Right atrium auricular region (tissue), 2 donors: Measurements from ENCODE around the gene C15orf62. TPM values are rescaled to one million over a fixed set of nuclear protein-coding genes. Genes with fewer than 3 reads are reported as not detected.

Experiments
- DNase-seq: peaks from one replicate; pipeline ENCODE4 v3.0.0-alpha.2; 2019; ENCODE audit warnings: low spot score
- H3K27ac ChIP-seq, 2 donors: fragments of 200-600 bp; sonication (generic); 1 replicate in 1 of 2; 2 replicates in 1 of 2; pipeline ENCODE4 v1.5.1; 2016 to 2019
- H3K27me3 ChIP-seq, 2 donors: fragments of 200-600 bp; sonication (generic); one replicate each; pipeline versions ENCODE4 v1.5.1 to v1.6.0; 2017 to 2019
- H3K36me3 ChIP-seq: fragments of 200-600 bp; sonication (generic); one replicate; pipeline ENCODE4 v1.5.1; 2016
- H3K4me1 ChIP-seq, 2 donors: fragments of 200-600 bp; sonication (generic); one replicate each; pipeline versions ENCODE4 v1.5.1 to v1.6.0; 2017 to 2019
- H3K4me3 ChIP-seq, 2 donors: fragments of 200-600 bp; sonication (generic); 1 replicate in 1 of 2; 2 replicates in 1 of 2; pipeline ENCODE4 v1.5.1; 2017 to 2019; ENCODE audit warnings: mild to moderate bottlenecking in 1 of 2, moderate library complexity in 1 of 2
- H3K9me3 ChIP-seq, 2 donors: fragments of 200-600 bp; sonication (generic); one replicate each; pipeline ENCODE4 v1.5.1; 2019
- total RNA-seq, 2 donors: library from RNA; depleted of rRNA; stranded (reverse); fragments of >200 nt; gene quantifications; one replicate each; pipeline ENCODE4 v1.1.0, GENCODE V29; 2016
- TF ChIP-seq, protein P1 (sequence below), 2 donors: fragments of 200-600 bp; sonication (generic); IDR thresholded peaks; one replicate each; pipeline ENCODE4 v1.5.1; 2019; ENCODE audit warnings: antibody characterized with exemption in 2 of 2

C15orf62 gene
- total RNA-seq, 2 donors from 2014 or later: 0.83 TPM; not detected in 1

- H3K36me3 ChIP-seq: peaks cover 18% of the 10 kb centered on the region
- no peaks in the 10 kb centered on the region for H3K4me1 ChIP-seq
- H3K9me3 ChIP-seq: no peaks in the 10 kb centered on the region
- no peak overlapping the region for H3K27ac ChIP-seq
- no peak for DNase-seq
- no peak overlapping the region for H3K4me3 ChIP-seq
- H3K27me3 ChIP-seq: no peaks in the 10 kb centered on the region
- TF ChIP-seq, protein P1, sequence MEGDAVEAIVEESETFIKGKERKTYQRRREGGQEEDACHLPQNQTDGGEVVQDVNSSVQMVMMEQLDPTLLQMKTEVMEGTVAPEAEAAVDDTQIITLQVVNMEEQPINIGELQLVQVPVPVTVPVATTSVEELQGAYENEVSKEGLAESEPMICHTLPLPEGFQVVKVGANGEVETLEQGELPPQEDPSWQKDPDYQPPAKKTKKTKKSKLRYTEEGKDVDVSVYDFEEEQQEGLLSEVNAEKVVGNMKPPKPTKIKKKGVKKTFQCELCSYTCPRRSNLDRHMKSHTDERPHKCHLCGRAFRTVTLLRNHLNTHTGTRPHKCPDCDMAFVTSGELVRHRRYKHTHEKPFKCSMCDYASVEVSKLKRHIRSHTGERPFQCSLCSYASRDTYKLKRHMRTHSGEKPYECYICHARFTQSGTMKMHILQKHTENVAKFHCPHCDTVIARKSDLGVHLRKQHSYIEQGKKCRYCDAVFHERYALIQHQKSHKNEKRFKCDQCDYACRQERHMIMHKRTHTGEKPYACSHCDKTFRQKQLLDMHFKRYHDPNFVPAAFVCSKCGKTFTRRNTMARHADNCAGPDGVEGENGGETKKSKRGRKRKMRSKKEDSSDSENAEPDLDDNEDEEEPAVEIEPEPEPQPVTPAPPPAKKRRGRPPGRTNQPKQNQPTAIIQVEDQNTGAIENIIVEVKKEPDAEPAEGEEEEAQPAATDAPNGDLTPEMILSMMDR (IDR thresholded peaks at IDR 0.05): no peak
Observed at GRCh38 chr15:40731034-40731433, 38.7 kb upstream of the C15orf62 start.

GRCh38 chr15:40736575-40736974 lies 33.2 kb upstream of the C15orf62 start:
- Histone ChIP-seq H3K36me3 (peaks cover 62% of the 10 kb centered on the region), H3K4me3 (no peak overlapping the region), H3K4me1 (no peaks in the 10 kb centered on the region), H3K9me3 (no peaks in the 10 kb centered on the region), H3K27me3 (no peaks in the 10 kb centered on the region), H3K27ac (no peak overlapping the region)
- TF ChIP-seq, protein P1 (IDR thresholded peaks at IDR 0.05): no peak
- DNase-seq: no peak

DNA sequence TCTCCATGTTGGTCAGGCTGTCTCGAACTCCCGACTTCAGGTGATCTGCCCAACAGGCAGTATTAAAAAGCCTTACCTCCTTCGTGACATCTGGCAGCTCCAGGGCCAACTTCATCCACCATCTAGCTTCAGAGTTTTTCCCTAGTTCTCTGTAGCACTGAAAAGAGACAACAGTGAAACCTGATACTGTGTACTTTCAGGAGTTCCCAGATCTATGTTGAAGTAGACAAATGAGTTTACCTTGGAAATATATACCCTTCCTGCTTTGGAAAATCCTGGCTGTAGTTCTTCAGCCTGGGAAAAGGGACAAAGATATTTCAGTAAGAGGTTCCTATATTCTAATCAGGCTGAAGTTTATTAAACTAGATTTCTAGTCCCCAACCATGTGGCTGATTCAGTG lies 32.7 kb upstream of the C15orf62 start:
- H3K4me3 ChIP-seq: no peak overlapping the region
- H3K36me3 ChIP-seq: peaks cover 63% of the 10 kb centered on the region
- H3K4me1 ChIP-seq: no peaks in the 10 kb centered on the region
- TF ChIP-seq, protein P1 (IDR thresholded peaks at IDR 0.05): no peak
- no peak for DNase-seq
- H3K27ac ChIP-seq: no peak overlapping the region
- no peaks in the 10 kb centered on the region for H3K9me3 ChIP-seq
- no peaks in the 10 kb centered on the region for H3K27me3 ChIP-seq

- no peaks in the 10 kb centered on the region for H3K27me3 ChIP-seq
- H3K4me3 ChIP-seq: no peak overlapping the region
- TF ChIP-seq, protein P1 (IDR thresholded peaks at IDR 0.05): no peak
- H3K9me3 ChIP-seq: no peaks in the 10 kb centered on the region
- DNase-seq: no peak
- H3K36me3 ChIP-seq: peaks cover 68% of the 10 kb centered on the region
- peaks cover 0 to 6% of the 10 kb centered on the region in 2 donors for H3K4me1 ChIP-seq
- no peak overlapping the region for H3K27ac ChIP-seq
Observed at GRCh38 chr15:40739047-40739446, 30.7 kb upstream of the C15orf62 start.

DNA sequence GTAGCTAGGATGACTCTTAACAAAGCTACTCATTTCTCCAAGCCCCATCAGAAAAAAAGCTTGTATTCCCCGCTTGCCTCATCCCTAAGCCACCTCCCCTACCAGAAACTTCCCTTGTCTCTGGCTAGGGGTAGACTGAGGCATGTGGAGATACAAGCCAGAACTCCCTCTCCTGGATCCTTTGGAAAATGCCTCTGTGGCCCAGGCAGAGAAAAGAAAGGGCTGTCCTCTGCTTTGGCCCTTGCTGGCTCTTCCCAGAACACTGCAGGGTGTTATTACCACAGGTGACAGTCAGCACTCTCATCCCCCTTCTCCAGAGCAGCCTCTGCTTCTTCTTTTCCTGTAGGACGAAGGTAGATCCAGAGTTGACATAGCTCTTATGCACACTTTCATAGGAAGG lies 29.9 kb upstream of the C15orf62 start:
- TF ChIP-seq, protein P1 (IDR thresholded peaks at IDR 0.05): no peak
- DNase-seq: no peak
- no peaks in the 10 kb centered on the region for H3K9me3 ChIP-seq
- no peak overlapping the region for H3K4me3 ChIP-seq
- peaks cover 69% of the 10 kb centered on the region for H3K36me3 ChIP-seq
- no peaks in the 10 kb centered on the region for H3K27me3 ChIP-seq
- peaks cover 0 to 6% of the 10 kb centered on the region in 2 donors for H3K4me1 ChIP-seq
- no peak overlapping the region for H3K27ac ChIP-seq

DNA sequence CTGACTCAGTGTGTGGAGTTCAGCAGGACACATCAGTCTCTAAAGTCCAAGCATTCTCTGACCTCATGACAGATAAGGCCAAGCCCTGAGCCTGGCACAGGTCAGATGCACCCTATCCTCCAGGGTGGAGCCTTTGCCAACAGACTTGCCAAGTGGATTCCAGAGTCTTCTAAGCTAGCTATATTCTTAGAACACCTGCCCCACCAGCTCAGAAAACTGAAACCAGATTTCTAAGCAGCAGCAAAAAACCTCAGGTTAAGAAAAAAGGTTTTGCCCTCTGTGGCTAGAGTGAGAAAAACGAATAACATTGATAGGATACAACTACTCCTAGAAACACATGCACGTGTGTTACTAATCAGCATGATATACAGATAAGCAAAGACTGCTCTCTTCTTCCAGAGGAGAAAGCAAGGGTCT lies 26.3 kb upstream of the C15orf62 start:
- Histone ChIP-seq H3K27me3 (no peaks in the 10 kb centered on the region), H3K4me1 (peaks cover 0 to 6% of the 10 kb centered on the region in 2 donors), H3K9me3 (no peaks in the 10 kb centered on the region), H3K36me3 (peaks cover 45% of the 10 kb centered on the region), H3K27ac (no peak overlapping the region), H3K4me3 (no peak overlapping the region)
- DNase-seq: no peak
- TF ChIP-seq, protein P1 (IDR thresholded peaks at IDR 0.05): no peak
